ENCODE data around the gene AJAP1. TPM values are rescaled to one million over a fixed set of nuclear protein-coding genes. Genes with fewer than 3 reads are reported as not detected.

The AJAP1 gene
- total RNA-seq, 2 donors from 2014 or later, result 0.41 to 0.49 TPM

- H3K9me3 ChIP-seq, result no peaks in the 10 kb centered on the region
- no peak for DNase-seq (ENCODE audit: low spot score)
- H3K27ac ChIP-seq, result no peak overlapping the region
- H3K36me3 ChIP-seq, result no peaks in the 10 kb centered on the region
- TF ChIP-seq CTCF (IDR thresholded peaks at IDR 0.05), result no peak
- no peaks in the 10 kb centered on the region for H3K4me1 ChIP-seq (ENCODE audit: control insufficient read depth in 1 of 2, low read depth in 2 of 2)
- ATAC-seq (ENCODE audit: insufficient number of reproducible peaks, low FRiP score, low read depth), result no peak
- no peak overlapping the region for H3K4me3 ChIP-seq
- no peaks in the 10 kb centered on the region for H3K27me3 ChIP-seq (replicated peaks; ENCODE audit: insufficient read depth)
These were observed 37.5 kb downstream of the AJAP1 start for GRCh38 chr1:4691766-4692405.

- Histone ChIP-seq H3K36me3 (no peaks in the 10 kb centered on the region), H3K27ac (no peak overlapping the region), H3K27me3 (replicated peaks; ENCODE audit: insufficient read depth) (no peaks in the 10 kb centered on the region), H3K4me3 (no peak overlapping the region), H3K4me1 (ENCODE audit: control insufficient read depth in 1 of 2, low read depth in 2 of 2) (no peaks in the 10 kb centered on the region), H3K9me3 (no peaks in the 10 kb centered on the region)
- ATAC-seq (ENCODE audit: insufficient number of reproducible peaks, low FRiP score, low read depth) (no peak), DNase-seq (ENCODE audit: low spot score) (no peak)
- no peak for TF ChIP-seq CTCF (IDR thresholded peaks at IDR 0.05)
These were observed 38.0 kb downstream of the AJAP1 start for GRCh38 chr1:4692437-4692836.

GRCh38 chr1:4693331-4693730 lies 38.9 kb downstream of the AJAP1 start:
- no peak for DNase-seq (ENCODE audit: low spot score)
- no peaks in the 10 kb centered on the region for H3K27me3 ChIP-seq (replicated peaks; ENCODE audit: insufficient read depth)
- no peaks in the 10 kb centered on the region for H3K9me3 ChIP-seq
- ATAC-seq (ENCODE audit: insufficient number of reproducible peaks, low FRiP score, low read depth), result no peak
- no peaks in the 10 kb centered on the region for H3K36me3 ChIP-seq
- no peak overlapping the region for H3K4me3 ChIP-seq
- TF ChIP-seq CTCF (IDR thresholded peaks at IDR 0.05), result no peak
- H3K27ac ChIP-seq, result no peak overlapping the region
- no peaks in the 10 kb centered on the region for H3K4me1 ChIP-seq (ENCODE audit: control insufficient read depth in 1 of 2, low read depth in 2 of 2)

DNA sequence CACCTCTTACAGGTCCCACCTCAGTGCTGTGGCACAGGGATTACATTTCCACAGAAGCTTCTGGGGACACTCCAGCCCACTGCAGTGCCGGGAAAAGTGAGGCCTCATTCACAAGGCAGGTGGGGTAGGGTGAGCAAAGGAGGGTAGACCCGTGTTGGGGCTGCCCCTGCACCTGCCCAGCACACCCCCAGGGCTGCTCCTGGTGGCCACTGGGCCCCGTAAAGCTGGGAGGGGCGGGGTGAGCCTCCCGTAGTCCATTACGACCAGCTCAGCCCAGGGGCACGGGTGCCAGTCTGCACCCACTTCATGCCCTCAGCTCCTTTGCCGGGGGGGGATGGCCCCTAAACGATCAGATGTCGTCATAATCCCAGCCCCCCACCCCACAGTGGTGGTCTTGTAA lies 39.5 kb downstream of the AJAP1 start:
- Histone ChIP-seq H3K4me3 (no peak overlapping the region), H3K27ac (no peak overlapping the region), H3K9me3 (no peaks in the 10 kb centered on the region), H3K4me1 (ENCODE audit: control insufficient read depth in 1 of 2, low read depth in 2 of 2) (no peaks in the 10 kb centered on the region), H3K27me3 (replicated peaks; ENCODE audit: insufficient read depth) (no peaks in the 10 kb centered on the region), H3K36me3 (no peaks in the 10 kb centered on the region)
- DNase-seq (ENCODE audit: low spot score) (no peak), ATAC-seq (ENCODE audit: insufficient number of reproducible peaks, low FRiP score, low read depth) (no peak)
- no peak for TF ChIP-seq CTCF (IDR thresholded peaks at IDR 0.05)

DNA sequence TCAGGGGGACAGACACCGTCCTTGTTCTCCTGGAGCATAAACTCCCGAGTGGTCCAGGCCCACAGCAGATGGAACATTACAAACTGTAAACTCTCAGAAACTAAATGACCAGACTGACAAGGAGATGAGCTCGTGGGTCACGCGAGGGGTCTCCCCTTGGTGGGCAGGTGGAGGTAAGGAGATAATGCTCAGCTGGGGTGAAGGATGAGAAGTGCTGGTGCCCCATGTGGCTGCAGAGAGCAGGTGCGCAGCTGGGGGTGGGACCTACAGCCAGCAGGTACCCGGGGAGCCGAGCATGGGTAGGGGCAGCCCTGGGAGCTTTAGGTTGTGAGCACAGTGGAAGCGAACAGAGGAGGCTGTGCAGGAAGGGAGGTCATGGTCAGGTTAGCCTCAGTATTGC lies 40.1 kb downstream of the AJAP1 start:
- no peaks in the 10 kb centered on the region for H3K9me3 ChIP-seq
- no peaks in the 10 kb centered on the region for H3K36me3 ChIP-seq
- no peaks in the 10 kb centered on the region for H3K4me1 ChIP-seq (ENCODE audit: control insufficient read depth in 1 of 2, low read depth in 2 of 2)
- no peak for ATAC-seq (ENCODE audit: insufficient number of reproducible peaks, low FRiP score, low read depth)
- no peak overlapping the region for H3K27ac ChIP-seq
- no peak overlapping the region for H3K4me3 ChIP-seq
- no peaks in the 10 kb centered on the region for H3K27me3 ChIP-seq (replicated peaks; ENCODE audit: insufficient read depth)
- no peak for DNase-seq (ENCODE audit: low spot score)
- no peak for TF ChIP-seq CTCF (IDR thresholded peaks at IDR 0.05)
